Mammary epithelial cell (primary cell): ENCODE measurements around the gene TSPEAR.

ENCODE experiments used
- CTCF ChIP-seq, 2 donors: IDR thresholded peaks in 1 of 2; conservative IDR thresholded peaks in 1 of 2; 2 replicates each; pipeline ENCODE4 v1.5.1; 2011 to 2012; ENCODE audit warnings: inconsistent platforms in 2 of 2, low read length in 2 of 2, mild to moderate bottlenecking in 2 of 2, control low read depth in 1 of 2, low read depth in 1 of 2; ENCODE audit not compliant: insufficient read depth in 1 of 2; ENCODE audit errors: extremely low read depth in 1 of 2
- EZH2 ChIP-seq: IDR thresholded peaks from 2 replicates; pipeline ENCODE4 v1.6.1; 2012; ENCODE audit warnings: low read length, inconsistent platforms, borderline replicate concordance

- no peak for TF ChIP-seq CTCF (conservative IDR thresholded peaks at IDR 0.05 in 1 of 2, IDR thresholded peaks at IDR 0.05 in 1 of 2; ENCODE audit: extremely low read depth in 1 of 2, insufficient read depth in 1 of 2, low read depth in 1 of 2, low read length in 2 of 2)
- no peak for TF ChIP-seq EZH2
Measured at GRCh38 chr21:44686000-44686781, 25.2 kb downstream of the TSPEAR start.
